A673 (cell line): ENCODE results near the gene PARS2. TPM values are rescaled to one million over a fixed set of nuclear protein-coding genes. Genes with fewer than 3 reads are reported as not detected.

ENCODE experiments used
- Bru-seq: library from RNA; stranded (reverse); fragments of 400-500 nt; gene quantifications from one replicate; lab custom pipeline; 2021; lab: Mats Ljungman, UMichigan
- BruChase-seq, 2 experiments: library from RNA; stranded (reverse); fragments of 400-500 nt; gene quantifications; one replicate each; lab custom pipeline; 2021; lab: Mats Ljungman, UMichigan
- BruUV-seq: library from RNA; stranded (reverse); fragments of 400-500 nt; replicated peaks from 2 replicates; lab custom pipeline; 2021; lab: Mats Ljungman, UMichigan
- CTCF ChIA-PET: fragments of 300-600 bp; sonication (Branson Sonifier 250); formaldehyde crosslinking; loops from one replicate; lab custom pipeline; 2022; ENCODE audit warnings: antibody characterized with exemption; lab: Charles Lee
- POLR2A ChIA-PET: fragments of 300-600 bp; sonication (Branson Sonifier 250); formaldehyde crosslinking; loops from one replicate; lab custom pipeline; 2022; ENCODE audit warnings: antibody characterized with exemption; ENCODE audit not compliant: low non-redundant PET; lab: Charles Lee
- DNase-seq: peaks from one replicate; pipeline ENCODE4 v3.0.0-alpha.2; 2015; ENCODE audit warnings: low spot score
- H3K27ac ChIP-seq: fragments of 200-600 bp; sonication (generic); 2 replicates; pipeline ENCODE4 v1.5.1; 2016; ENCODE audit warnings: mixed run types, low read depth, mild to moderate bottlenecking, mixed read lengths, antibody characterized with exemption, low read length; ENCODE audit not compliant: poor library complexity, severe bottlenecking
- H3K27me3 ChIP-seq: fragments of 200-600 bp; sonication (generic); replicated peaks from 2 replicates; pipeline ENCODE4 v1.6.1; 2017; ENCODE audit warnings: mixed run types, low read depth, mild to moderate bottlenecking, mixed read lengths, antibody characterized with exemption, low read length; ENCODE audit not compliant: insufficient read depth, poor library complexity
- H3K36me3 ChIP-seq: fragments of 200-600 bp; sonication (generic); 2 replicates; pipeline ENCODE4 v1.6.1; 2016; ENCODE audit warnings: mixed run types, mild to moderate bottlenecking, mixed read lengths, antibody characterized with exemption, low read length; ENCODE audit not compliant: insufficient read depth, poor library complexity, severe bottlenecking
- H3K4me1 ChIP-seq: fragments of 200-600 bp; sonication (generic); 2 replicates; pipeline ENCODE4 v1.6.1; 2017; ENCODE audit warnings: mixed run types, mild to moderate bottlenecking, mixed read lengths, antibody characterized with exemption, low read length; ENCODE audit not compliant: insufficient read depth, poor library complexity, severe bottlenecking
- H3K4me3 ChIP-seq: fragments of 200-600 bp; sonication (generic); 2 replicates; pipeline ENCODE4 v1.5.1; 2016; ENCODE audit warnings: low read depth, mixed run types, mild to moderate bottlenecking, mixed read lengths, low read length; ENCODE audit not compliant: poor library complexity, severe bottlenecking
- H3K9me3 ChIP-seq: fragments of 200-600 bp; sonication (generic); 2 replicates; pipeline ENCODE4 v1.6.1; 2016; ENCODE audit warnings: mixed run types, low read depth, mild to moderate bottlenecking, mixed read lengths, antibody characterized with exemption, low read length; ENCODE audit not compliant: poor library complexity, severe bottlenecking
- EZH2 ChIP-seq: fragments of 200-600 bp; sonication (generic); IDR thresholded peaks from 2 replicates; pipeline ENCODE4 v1.6.1; 2017; ENCODE audit warnings: borderline replicate concordance, low read depth, mild to moderate bottlenecking, mixed read lengths, antibody characterized with exemption, low read length; ENCODE audit not compliant: poor library complexity, severe bottlenecking
- intact Hi-C: fragments of 100-400 bp; cut with micrococcal nuclease; formaldehyde crosslinking; loops from one replicate; pipeline ENCODE4 v1.10.0; 2022; ENCODE audit not compliant: unreplicated experiment
- long read RNA-seq: library from polyadenylated mRNA; stranded (forward); transcript quantifications from one replicate; pipeline ENCODE4 v2.0.0, GENCODE V29; 2022
- total RNA-seq: library from RNA; stranded (reverse); gene quantifications from 2 replicates; pipeline ENCODE4 v1.2.3, GENCODE V29; 2021
- TF ChIP-seq, protein P1 (sequence below): fragments of 300-800, 200-600 bp; sonication (generic); conservative IDR thresholded peaks from 2 replicates; pipeline ENCODE4 v1.5.1; 2017; ENCODE audit warnings: low read depth, mild to moderate bottlenecking, antibody characterized with exemption, low read length, moderate library complexity, mixed read lengths

Gene PARS2
- total RNA-seq: 6.9 and 7.0 TPM in 2 replicates
- Bru-seq, nascent RNA: percentile 57 among the genes with signal in this experiment
- percentile 51 among the genes with signal in this experiment for BruChase-seq, experiment 1, labeled RNA remaining after a 2-hour chase
- BruChase-seq, experiment 2, labeled RNA remaining after a 6-hour chase: percentile 51 among the genes with signal in this experiment
- long read RNA-seq, transcript PARS2-201 (2 exons, 2,347 nt): major isoform, 44 of 47 reads
- long read RNA-seq, partial matches to known transcripts: 2 of 47 reads
- long read RNA-seq, other reads (novel, unspliced or antisense): 1 of 47 reads

- Histone ChIP-seq H3K9me3 (no peaks in the 10 kb centered on the region), H3K27me3 (no peaks in the 10 kb centered on the region), H3K36me3 (no peaks in the 10 kb centered on the region), H3K4me3 (peak within 1 kb of the TSS; percentile 68), H3K4me1 (peaks cover 12% of the 10 kb centered on the region), H3K27ac (peak within 1 kb of the TSS; percentile 78)
- no peak for TF ChIP-seq EZH2
- TF ChIP-seq, protein P1, sequence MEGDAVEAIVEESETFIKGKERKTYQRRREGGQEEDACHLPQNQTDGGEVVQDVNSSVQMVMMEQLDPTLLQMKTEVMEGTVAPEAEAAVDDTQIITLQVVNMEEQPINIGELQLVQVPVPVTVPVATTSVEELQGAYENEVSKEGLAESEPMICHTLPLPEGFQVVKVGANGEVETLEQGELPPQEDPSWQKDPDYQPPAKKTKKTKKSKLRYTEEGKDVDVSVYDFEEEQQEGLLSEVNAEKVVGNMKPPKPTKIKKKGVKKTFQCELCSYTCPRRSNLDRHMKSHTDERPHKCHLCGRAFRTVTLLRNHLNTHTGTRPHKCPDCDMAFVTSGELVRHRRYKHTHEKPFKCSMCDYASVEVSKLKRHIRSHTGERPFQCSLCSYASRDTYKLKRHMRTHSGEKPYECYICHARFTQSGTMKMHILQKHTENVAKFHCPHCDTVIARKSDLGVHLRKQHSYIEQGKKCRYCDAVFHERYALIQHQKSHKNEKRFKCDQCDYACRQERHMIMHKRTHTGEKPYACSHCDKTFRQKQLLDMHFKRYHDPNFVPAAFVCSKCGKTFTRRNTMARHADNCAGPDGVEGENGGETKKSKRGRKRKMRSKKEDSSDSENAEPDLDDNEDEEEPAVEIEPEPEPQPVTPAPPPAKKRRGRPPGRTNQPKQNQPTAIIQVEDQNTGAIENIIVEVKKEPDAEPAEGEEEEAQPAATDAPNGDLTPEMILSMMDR: no peak
- POLR2A ChIA-PET: no interaction called here
- BruUV-seq: no TSS peak
- intact Hi-C loops: no loop called here
- CTCF ChIA-PET: no interaction called here
- peak; percentile 100 for DNase-seq
Observed at GRCh38 chr1:54764133-54764921, at the start of gene PARS2. PARS2 (minus strand) TSS chr1:54764523; CDS start chr1:54759161, 5,362 bp downstream.

- ChIA-PET CTCF (no interaction called here), POLR2A (no interaction called here)
- H3K9me3 ChIP-seq: no peaks in the 10 kb centered on the region
- intact Hi-C loops: no loop called here
- no peaks in the 10 kb centered on the region for H3K27me3 ChIP-seq
- no peak overlapping the region for H3K4me3 ChIP-seq
- no TSS peak for BruUV-seq
- H3K27ac ChIP-seq: no peak overlapping the region
- peaks cover 9% of the 10 kb centered on the region for H3K4me1 ChIP-seq
- no peak for DNase-seq
- H3K36me3 ChIP-seq: no peaks in the 10 kb centered on the region
- TF ChIP-seq, protein P1: no peak
- no peak for TF ChIP-seq EZH2
Observed at GRCh38 chr1:54814126-54814498, 49.8 kb upstream of the PARS2 start.

DNA sequence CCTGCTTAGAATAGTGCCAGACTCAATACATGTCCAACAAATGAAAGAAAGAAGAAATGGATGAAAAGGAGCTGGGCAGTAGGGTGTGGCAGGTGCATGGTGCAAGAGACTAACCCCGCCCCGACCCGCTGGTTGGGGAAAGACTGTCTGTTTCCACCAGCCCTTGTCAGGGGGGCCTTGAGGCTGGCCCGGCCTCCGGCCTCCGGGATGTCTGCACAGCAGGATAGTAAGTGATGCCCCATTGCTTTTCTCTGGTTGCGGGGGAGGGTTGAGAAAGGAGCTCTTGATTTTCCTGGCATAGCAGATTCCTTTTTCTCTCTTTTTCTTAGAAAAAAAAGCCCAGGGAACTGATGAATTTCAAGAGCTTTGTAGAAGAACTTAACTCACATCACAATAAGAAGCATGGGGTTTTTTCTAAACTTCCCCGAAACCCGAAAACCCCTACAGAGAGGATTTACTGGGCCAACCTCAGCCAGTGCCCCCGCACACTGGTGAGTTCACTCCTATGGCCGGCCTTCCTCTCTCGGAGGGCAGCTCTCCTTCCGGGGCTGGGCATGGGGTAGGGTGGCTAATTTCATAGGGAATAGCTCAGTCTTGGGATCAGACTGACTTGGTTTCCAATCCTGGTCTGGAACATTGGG, 49.3 kb upstream of the PARS2 start:
- ChIA-PET POLR2A (no interaction called here), CTCF (no interaction called here)
- Histone ChIP-seq H3K36me3 (no peaks in the 10 kb centered on the region), H3K4me3 (no peak overlapping the region), H3K9me3 (no peaks in the 10 kb centered on the region), H3K4me1 (peaks cover 9% of the 10 kb centered on the region), H3K27ac (no peak overlapping the region), H3K27me3 (no peaks in the 10 kb centered on the region)
- intact Hi-C loops: no loop called here
- peak; percentile 23 for DNase-seq
- no TSS peak for BruUV-seq
- TF ChIP-seq EZH2: no peak
- TF ChIP-seq, protein P1: no peak
